Measurements from ENCODE around the gene NCKAP5.
"Not testable (repeated sequence)": the region's sequence is repeated elsewhere in the genome, so short reads cannot be mapped to it uniquely, and the experiment has no call there.

NCKAP5 gene

GRCh38 chr2:133497951-133498565 lies 70.2 kb downstream of the NCKAP5 start:
- DNase-seq (ENCODE audit: low read depth in 4 of 4, low spot score in 1 of 4), result no peak

DNA sequence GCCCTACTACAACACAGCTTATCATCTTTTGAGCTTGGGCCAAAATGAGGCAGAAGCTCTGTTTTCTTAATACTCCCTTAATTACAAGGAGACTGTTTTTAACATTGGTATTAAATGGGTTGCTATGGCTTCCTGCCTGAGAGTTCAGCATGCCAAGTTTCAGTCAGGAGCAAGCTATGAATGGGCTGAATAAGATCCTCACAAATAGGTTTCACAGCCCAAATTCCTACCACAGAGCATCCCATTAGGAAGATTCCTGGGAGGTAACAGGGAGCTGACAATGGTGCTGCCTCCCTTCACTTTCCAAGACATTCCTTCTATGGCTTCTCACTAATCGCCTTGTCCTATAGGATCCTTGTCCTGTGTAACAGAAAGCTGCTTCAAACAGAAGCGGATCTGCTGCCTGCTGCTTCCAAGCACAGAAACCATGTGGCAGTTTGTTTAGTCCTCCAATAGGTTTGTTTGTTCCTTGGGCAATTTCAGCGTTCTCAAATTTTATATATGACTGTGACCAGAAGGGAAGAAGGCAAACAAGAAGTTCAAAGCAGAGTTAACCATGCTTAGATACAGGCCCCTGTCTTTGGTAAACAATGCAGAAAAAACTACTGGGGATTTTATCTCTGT lies 70.9 kb downstream of the NCKAP5 start:
- no peak for DNase-seq (ENCODE audit: low read depth in 4 of 4, low spot score in 1 of 4)

DNA sequence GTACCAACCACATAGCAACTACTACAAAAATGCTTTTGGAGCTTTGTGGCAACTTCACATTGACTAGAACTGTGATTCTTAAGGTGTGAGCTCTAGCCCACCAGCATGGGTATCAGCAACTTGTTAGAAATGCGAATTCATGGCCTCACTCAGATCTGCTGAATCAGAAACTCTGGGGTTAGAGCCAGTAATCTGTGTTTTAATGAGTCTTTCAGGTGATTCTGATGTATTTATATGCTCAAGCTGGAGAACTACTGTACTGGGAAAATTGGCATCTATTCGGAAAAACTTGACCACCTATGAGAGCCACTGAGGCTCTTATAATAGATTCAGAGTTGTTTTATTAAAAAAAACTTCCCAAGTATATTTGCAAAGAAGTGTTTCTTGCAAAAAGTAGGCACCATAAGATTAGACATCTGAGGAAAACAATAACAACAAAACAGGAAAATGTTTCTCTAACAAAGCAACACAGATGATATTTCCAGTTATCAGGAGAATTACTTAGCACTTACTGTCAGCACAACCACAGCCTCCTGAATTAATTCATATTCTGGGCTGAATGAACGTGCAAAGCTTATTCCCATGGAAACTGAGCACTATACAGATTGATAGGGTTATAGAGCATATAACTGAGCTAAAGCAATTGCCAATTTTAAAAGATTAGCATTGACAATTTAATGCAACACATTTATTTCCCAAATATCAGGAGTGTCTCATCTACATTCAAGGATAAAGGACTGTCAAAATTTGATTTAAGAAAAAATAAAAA lies 71.6 kb downstream of the NCKAP5 start:
- no peak for DNase-seq (ENCODE audit: low read depth in 4 of 4, low spot score in 1 of 4)

- no peak for DNase-seq (ENCODE audit: low read depth in 4 of 4, low spot score in 1 of 4)
Measured at GRCh38 chr2:133495226-133495625, 73.0 kb downstream of the NCKAP5 start.

DNA sequence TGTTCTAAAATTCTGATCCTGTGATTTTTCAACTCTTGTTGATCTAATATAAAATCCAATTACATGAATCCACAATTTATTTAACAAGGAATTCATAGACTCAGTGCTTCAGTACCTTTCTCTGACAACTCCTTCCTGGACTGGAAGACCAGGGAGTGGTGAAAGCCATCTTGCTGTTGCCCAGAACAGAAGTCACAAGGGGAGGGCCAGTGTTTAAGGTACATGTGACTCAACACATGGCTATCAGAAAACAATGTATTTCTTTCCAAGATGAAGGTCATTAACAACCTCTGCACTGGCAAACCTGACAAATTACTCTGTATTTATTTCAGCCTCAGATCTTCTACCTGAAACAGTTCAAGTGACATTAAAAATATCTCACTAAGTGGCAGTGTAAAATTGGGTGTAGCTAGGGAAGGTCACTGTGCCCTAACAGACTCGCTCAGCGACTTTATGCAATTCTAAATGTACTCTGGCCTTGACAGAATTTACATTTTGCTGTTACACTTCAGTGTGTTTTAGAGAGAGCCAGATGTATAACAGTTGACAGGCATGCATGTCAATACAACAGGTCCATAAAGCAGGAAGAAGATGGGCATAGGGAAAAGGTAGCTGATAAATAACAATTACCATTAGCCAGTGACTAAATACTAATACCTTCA lies 75.4 kb downstream of the NCKAP5 start:
- no peak for DNase-seq (ENCODE audit: low read depth in 4 of 4, low spot score in 1 of 4)

DNA sequence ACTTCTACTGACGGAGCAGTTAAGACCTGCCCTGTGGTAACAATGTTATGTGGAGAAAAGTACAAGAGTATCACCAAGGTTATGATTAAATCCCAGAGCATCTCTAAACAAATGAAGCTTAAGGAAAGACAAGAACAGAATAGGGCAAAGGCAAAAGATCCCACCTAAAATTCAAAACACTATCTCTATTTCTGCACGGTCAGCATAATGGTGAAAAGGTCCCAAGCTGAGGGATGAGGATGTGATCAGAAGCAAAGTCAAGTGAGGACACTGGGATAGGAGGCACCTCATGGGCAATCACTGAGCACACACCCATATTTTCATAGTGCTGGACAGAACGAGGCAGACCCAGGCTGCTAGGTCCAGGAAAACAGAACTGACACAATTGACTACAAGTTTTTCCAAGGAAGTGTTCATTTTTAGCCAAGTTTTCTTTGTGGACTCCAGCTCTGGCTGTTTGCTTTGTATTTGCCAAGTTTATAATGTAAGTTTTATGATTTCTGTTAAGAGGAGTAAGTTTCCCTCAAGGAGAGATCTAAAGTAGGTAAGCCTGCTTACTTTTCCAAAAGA lies 77.8 kb downstream of the NCKAP5 start:
- no peak for DNase-seq (ENCODE audit: low read depth in 4 of 4, low spot score in 1 of 4)

- DNase-seq (ENCODE audit: low read depth in 4 of 4, low spot score in 1 of 4), result no peak
Measured at GRCh38 chr2:133489641-133490410, 78.4 kb downstream of the NCKAP5 start.

- no peak for DNase-seq (ENCODE audit: low read depth in 4 of 4, low spot score in 1 of 4)
Measured at GRCh38 chr2:133489146-133489545, 79.1 kb downstream of the NCKAP5 start.

GRCh38 chr2:133486771-133487191 lies 81.5 kb downstream of the NCKAP5 start:
- no peak for DNase-seq (ENCODE audit: low read depth in 4 of 4, low spot score in 1 of 4)

DNA sequence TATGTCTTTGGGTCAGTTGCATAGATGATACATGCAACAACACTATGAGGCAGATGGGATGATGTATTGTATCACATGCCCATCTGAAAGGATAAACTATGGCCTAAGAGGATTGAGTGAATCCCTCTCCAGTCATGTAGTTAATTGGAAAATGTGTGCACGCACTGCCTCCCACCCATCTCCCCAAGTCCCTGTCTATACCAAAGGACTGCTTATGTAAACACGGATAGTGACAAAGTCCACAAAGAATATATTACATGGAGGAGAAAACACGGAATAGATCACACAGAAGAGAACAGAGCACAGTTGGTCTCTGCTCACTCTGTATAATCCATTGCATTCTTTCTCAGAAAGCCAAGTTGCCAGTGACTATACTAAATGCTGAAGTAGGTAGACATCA lies 82.4 kb downstream of the NCKAP5 start:
- DNase-seq (ENCODE audit: low read depth in 4 of 4, low spot score in 1 of 4), result no peak

- no peak for DNase-seq (ENCODE audit: low read depth in 4 of 4, low spot score in 1 of 4)
Measured at GRCh38 chr2:133484784-133485183, 83.5 kb downstream of the NCKAP5 start.

- DNase-seq (ENCODE audit: low read depth in 4 of 4, low spot score in 1 of 4), result no peak
Measured at GRCh38 chr2:133484106-133484505, 84.2 kb downstream of the NCKAP5 start.

DNA sequence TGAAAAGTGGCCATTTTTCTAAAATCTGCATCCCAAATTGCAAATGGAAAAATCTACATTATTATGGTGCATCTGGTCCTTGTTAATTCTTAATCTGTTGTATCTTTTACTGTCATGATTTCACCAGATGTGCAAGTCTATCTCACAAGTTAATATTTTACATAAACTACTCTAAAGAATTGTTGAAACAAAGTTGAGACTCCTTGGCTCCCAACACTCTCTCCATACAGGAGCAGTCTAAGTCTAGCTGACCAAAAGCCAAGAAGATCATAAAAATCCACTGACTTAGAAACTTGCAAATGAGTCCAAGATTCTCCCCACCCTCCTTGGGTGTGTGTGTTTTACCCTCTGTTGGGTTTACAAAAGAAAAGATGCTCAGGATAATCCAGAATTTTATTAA lies 85.1 kb downstream of the NCKAP5 start:
- DNase-seq (ENCODE audit: low read depth in 4 of 4, low spot score in 1 of 4), result no peak

DNA sequence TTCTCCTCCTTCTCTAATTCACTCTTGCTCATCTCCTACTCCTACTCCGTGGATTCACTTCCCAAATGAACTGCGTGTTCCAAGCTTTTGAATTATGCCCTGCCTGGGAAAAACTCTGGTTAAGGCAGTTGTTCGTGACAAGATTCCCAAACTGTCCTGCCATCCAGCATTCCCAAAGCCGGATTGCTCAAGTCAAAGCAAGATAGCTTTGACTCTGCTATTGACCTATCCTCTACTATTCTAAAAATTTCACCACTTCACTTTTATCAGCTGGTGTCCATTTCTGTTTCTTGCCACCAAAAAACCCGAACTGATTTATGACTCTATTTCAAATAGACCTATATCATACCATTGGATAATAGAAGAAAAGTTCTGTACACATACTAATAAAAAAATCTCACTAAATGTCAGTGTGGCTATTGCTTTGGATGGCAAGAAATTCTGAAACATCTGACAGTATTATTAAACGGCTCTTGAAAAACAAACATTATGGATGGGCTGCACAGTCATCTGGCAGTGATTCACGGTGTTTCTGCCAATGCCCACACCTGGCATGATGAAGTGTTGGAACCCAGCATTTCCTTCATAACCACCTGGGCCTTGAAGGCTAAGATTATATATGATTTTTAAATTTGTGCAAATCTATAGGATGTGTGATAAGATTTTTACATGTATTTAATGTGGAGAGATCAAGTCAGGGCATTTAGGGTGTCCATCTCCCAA lies 87.4 kb downstream of the NCKAP5 start:
- DNase-seq (ENCODE audit: low read depth in 4 of 4, low spot score in 1 of 4), result no peak

- DNase-seq (ENCODE audit: low read depth in 4 of 4, low spot score in 1 of 4), result no peak
Measured at GRCh38 chr2:133477616-133477990, 90.7 kb downstream of the NCKAP5 start.

DNA sequence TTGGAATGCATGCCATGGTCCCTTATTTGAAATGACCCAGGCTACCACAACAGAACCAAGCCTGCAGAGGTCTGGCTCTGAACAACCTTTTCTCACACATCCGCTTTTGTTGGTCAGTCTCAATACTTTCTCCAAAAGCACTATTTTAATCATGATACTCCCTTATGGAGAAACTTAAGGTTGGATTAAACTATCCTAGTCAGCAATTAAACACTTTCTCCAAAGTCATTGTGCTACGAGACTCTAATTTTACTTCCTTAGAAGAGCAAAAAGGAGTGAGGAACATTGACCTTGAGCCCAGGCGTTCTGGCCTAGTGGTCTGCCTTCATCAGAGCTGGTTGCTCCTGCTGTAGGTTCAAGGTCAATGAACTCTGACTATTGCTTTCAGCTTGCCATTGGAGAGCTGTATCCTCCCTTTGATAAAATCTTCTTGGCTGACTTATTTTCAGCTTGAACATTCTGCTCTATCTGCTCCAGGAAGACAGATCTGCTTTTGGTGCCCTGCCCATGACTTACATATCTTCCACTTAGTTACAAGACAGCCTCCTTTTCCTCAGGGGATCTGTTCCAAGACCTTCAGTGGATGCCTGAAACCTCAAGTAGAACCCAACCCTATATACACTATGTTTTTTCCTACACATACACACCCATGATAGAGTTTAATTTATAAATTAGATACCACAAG lies 91.2 kb downstream of the NCKAP5 start:
- DNase-seq (ENCODE audit: low read depth in 4 of 4, low spot score in 1 of 4), result no peak

DNA sequence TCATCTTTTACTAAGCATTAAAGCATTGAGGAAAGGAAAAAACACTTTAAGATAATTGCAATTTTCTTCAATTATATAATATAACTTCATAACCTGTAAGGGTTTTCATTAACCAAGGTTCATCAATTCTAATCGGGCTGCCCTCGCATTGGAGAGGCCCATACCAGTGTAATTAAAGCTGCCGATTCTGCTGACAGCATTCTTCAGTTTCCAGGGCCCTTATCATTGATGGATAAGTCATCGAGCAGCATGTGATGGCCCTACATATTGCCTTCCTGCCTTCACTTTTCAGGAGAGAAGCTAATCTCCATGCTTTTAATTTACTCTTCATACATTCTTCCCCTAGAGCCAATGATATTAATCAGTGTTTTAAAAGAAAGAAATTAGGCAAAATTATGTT lies 92.0 kb downstream of the NCKAP5 start:
- DNase-seq (ENCODE audit: low read depth in 4 of 4, low spot score in 1 of 4), result no peak

GRCh38 chr2:133475610-133476009 lies 92.7 kb downstream of the NCKAP5 start:
- no peak for DNase-seq (ENCODE audit: low read depth in 4 of 4, low spot score in 1 of 4)

GRCh38 chr2:133470446-133470845 lies 97.8 kb downstream of the NCKAP5 start:
- not testable (repeated sequence) for DNase-seq (ENCODE audit: low read depth in 4 of 4, low spot score in 1 of 4)

DNA sequence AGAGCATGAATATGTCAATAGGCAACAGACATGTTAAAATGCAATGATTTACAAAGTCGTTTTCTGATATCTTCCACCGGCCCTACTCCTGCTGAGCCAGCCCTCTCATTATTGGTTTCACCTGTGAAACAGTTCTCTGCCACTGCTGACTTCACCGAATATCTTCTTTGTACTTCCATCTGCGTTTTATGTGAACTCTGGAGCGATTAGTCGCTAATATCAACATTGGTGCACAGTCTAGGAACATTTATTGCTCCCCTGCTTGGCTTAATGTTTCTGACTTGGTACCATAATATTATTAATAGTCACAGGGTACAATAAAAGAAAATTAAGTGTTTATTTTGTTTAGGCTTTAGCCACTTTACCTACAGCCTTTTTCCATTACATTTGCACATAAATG lies 105.5 kb downstream of the NCKAP5 start:
- DNase-seq (ENCODE audit: low read depth in 4 of 4, low spot score in 1 of 4), result no peak
